Measurements from ENCODE around the gene CCDC197.

The CCDC197 gene

DNA sequence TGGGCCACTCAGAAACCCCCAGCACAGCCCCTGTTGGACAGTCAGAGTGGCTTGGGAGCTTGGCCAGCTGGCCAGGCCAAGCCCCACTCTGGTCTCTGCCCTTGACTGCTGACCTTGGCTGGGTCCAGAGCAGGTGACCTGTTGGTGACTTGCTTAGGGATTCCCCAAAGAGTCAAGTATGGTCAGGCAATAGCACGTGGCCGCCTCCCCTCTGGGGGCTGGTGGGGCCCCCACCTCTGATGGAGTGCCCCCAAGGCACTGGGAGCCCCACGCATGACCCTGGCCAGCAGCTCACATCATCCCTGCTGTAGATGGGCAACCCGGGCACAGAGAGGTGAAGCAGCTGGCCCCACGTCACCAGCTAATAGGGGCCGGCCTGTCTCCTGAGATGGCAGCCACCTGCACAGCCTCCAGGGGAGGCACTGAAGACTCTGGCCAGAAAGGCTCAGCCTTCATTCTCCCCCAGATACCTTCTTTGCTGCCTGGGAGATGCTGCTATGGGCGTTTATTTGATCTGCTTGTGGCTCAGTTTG, 1.8 kb downstream of the CCDC197 start:
- DNase-seq (ENCODE audit: low read depth in 4 of 4, low spot score in 1 of 4) = no peak

DNA sequence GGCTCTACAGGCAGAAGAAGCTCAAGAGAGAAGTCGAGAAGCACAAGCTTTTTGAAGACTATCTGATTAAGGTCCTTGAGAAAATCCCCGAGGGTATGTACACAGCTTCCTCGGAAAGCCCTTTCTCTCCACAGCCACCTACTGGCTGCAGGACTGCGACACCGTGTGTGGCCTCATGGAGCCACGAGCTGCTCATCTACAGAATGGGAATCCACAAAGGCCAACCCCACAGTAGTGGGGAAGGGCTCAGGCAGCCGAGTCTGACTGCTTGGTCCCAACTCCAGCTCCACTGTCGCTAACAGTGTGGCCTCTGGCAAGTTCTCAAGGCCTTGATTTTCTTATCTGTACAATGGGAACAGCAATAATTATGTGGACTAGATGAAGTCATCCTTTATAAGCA, 2.5 kb downstream of the CCDC197 start:
- no peak for DNase-seq (ENCODE audit: low read depth in 4 of 4, low spot score in 1 of 4)

DNA sequence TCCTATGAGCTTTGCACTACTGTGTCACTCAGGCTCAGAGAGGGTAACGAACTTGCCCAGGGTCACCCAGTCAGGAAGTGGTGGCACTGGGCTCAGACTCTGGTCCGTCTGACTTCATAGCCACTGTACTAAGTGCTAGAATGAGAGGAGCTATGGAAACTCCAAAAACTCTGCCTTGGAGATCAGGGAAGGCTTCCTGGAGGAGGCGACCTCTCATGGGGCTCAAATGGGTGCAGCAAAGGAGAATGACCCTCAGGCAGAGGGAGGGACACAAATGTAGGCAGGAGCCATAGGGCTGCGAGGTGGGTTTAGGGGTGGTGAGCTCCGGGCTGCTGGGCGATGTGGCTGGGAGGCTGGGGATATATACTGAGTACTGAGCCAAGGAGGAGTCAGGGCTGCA, 3.2 kb downstream of the CCDC197 start:
- no peak for DNase-seq (ENCODE audit: low read depth in 4 of 4, low spot score in 1 of 4)

DNA sequence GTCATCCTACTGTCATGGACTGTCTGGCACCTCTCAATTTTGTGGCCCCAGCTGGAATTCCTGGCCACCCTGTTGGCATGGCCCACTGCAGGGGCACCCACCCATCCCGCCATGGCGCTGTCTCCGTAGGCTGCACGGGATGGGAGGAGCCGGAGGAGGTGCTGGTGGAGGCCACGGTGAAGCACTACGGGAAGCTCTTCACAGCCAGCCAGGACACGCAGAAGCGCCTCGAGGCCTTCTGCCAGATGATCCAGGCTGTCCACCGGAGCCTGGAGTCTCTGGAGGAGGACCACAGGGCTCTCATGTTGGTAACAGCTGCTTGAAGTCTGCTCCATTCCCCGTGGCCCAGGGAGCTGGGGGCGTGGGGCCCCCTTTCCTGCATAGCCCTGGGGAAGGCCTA, 3.9 kb downstream of the CCDC197 start:
- DNase-seq (ENCODE audit: low read depth in 4 of 4, low spot score in 1 of 4) = no peak

DNA sequence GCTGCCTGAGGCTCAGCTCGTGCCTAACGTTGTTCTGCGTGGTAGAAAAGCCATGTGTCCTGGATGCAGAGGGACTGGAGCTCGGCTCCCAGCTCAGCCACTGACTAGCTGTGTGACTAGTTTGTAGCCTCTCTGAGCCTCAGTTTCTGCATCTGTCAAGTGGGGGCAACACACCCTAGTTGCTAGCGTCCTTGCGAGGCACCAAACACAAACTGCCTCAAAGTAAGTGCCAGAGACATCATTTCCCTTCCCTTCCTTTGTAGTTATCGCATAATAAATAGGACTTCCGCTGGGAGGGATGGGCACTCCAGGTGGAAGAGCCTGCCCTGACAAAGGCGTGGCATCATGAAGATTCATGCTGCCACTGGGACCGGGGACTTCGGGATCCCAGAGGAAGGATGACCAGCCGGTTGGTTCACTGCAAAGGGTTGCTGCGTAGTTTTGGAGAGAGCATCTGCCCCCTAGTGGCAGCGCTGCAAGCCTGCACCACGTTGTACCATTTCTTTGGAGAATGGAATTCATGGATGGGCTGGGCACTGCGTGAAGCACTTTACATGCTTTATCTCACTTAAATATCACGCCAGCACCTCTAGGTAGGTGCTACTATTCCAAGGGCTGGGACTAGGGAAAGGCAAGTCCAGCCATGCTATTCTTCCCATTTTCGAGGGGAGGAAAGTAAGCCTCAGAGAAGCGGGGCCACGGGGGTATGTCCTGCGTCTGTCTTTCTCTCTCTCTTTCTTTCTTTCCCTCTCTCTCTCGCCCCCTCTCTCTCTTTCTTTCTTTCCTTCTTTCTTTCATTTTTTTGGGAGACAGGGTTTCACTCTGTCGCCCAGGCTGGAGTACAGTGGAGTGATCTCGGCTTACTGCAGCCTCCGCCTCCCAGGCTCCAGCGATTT, 4.6 kb downstream of the CCDC197 start:
- DNase-seq (ENCODE audit: low read depth in 4 of 4, low spot score in 1 of 4) = peak; percentile 38 to 51 (median 42)

DNA sequence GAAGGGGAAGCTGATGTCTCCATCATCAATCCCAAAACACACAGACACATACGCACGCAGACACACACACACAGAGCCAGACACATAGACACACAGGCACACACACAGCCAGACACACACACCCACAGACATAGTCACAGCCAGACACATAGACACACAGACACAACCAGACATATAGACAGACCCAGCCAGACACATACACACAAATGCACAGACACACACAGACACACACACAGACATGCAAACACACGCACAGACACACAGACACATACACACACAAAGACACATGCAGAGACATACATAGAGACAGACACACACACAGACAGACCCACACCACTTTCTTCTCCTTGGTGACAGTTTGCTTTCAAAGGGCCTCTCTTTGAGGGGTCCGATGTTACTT, 6.3 kb downstream of the CCDC197 start:
- no peak for DNase-seq (ENCODE audit: low read depth in 4 of 4, low spot score in 1 of 4)

DNA sequence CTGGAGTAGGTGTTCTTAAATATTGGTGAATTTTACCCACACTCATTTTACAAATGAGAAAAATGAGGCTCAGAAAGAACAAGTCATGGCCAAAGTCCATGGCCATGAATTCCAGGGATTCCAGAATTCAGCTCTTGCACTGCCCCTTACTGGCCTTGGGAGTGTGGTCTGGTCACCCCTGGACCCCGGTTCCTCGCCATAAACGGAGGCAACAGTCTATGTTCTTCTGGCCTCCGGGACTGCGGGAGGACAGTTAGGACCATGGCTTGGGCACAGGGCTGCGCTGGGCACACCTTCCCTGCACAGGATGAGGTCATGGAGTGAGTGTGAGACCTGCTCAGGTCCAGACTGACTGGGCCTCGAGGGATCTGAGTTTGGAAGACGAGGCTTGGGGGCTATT, 6.9 kb downstream of the CCDC197 start:
- no peak for DNase-seq (ENCODE audit: low read depth in 4 of 4, low spot score in 1 of 4)

DNA sequence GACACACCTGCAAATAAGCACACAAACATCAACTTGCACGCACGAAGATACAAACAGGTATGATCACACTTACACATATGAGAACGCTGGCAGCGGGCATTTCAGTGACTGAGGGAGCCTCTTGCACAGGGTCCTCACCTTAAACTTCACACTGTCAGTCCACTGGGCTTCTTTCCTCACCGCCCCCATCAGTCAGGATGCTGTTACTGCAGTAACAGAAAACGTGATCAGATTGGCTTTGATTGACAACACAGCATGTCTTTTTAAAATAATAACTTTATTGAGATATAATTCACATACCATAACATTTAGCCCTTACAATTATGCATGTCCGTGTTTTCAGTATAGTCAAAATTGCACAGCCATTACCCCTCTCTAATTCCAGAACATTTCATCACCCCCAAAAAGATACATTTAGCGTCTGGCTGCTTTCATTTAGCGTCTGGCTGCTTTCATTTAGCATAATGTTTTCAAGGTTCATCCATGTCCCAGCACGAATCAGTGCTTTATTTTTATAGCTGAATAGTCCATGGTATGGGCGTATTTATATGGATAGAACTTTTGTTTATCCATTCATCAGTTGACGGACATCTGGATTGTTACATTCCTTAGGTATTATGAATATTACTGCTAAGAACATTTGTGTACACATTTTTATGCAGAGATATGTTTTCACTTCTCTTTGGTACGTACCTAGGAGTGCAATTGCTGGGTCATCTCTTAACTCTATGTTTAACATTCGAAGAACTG, 8.4 kb downstream of the CCDC197 start:
- DNase-seq (ENCODE audit: low read depth in 4 of 4, low spot score in 1 of 4) = no peak

DNA sequence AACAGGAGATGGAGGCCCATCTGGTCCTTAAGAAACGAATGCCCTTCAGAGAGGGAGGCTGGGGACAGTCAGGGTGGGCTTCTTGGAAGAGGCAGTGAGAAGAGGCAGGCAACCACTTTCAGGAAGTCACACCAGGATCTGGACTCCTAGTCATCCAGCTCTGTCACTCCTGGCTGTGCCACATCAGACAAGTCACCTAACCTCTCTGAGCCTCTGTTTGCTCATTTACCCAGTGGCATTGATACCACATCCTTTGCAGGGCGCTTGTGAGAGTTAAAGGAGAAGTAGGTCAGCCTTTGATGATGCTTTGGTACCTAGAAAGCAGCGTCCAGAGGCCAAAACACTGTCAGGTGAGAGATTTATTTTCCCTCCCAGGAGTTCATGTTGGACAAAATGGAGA, 11.1 kb downstream of the CCDC197 start:
- no peak for DNase-seq (ENCODE audit: low read depth in 4 of 4, low spot score in 1 of 4)

DNA sequence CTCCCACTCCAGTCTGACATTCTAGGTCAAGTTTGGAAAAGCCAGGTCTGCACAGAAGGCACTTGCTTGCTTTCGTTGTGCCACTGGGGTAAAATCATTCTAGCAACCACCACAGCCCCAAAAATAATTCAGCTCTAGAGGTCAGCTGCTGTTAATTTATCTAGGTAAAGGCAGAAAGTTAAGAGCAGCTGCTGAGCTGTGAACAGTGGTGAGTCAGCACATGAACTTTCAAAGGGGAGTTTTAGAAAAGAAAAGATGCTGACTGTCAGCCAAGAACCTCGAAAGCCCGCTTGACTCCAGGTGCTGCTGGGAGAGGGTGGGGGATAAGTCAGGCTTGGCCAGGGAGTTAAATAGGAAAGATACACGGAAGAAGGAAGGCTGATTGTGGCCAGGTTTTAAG, 12.7 kb downstream of the CCDC197 start:
- DNase-seq (ENCODE audit: low read depth in 4 of 4, low spot score in 1 of 4) = no peak

DNA sequence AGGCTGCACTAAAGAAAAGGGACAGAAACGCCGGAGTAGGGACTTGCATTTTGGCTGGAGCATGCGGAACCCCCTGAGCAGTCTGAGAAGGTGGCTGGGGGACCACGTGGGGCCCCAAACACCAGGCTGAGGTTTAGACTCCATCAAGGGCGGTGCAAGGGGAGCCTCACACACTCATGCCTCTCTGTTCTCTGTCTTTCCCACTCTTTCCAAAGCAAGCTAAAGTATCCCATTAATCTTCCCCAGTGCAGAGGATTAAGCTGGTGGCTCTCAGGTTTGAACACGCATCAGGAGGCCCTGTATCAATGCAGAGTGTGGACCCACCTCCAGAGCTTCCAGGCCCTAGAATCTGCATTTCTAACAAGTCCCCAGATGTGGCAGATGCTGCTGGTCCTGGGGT, 13.5 kb downstream of the CCDC197 start:
- no peak for DNase-seq (ENCODE audit: low read depth in 4 of 4, low spot score in 1 of 4)

DNA sequence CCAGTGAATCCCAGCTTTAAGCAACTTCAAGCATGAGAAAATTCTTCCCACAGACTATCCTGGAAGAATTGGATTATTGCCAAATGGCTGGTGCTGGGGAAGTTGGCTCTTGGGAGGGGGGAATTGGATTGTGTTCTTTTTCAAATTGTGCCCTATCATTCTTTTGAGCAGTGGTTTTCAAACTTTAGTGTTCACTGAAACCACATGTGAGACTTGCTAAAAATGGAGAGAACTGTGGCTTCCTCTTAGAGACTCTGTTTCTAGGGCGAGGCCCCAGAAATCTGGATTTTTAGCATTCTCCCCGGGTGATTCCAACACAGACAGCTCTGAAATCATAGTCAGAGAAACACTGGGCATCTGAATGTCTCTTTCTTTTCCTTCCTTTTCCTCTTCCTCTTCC, 14.7 kb downstream of the CCDC197 start:
- no peak for DNase-seq (ENCODE audit: low read depth in 4 of 4, low spot score in 1 of 4)

DNA sequence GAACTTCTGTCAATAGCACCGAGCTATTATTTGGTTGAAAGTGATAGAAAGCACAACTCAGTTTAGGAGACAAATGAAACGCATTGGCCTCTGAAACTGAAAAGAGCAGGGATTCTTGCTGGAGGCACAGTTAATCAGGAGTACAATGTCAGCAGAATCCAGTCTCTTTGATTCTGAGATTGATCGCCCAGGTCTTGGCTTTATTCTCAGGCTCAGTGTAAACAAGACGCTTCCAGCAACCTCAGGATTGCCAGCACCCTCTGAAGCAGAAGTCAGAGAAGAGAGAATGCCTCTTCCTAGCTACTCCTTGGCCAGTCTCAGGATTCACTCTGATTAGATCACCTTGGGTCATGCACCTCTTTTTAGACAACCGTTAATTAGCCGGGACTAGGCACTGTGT, 17.3 kb downstream of the CCDC197 start:
- DNase-seq (ENCODE audit: low read depth in 4 of 4, low spot score in 1 of 4) = no peak

DNA sequence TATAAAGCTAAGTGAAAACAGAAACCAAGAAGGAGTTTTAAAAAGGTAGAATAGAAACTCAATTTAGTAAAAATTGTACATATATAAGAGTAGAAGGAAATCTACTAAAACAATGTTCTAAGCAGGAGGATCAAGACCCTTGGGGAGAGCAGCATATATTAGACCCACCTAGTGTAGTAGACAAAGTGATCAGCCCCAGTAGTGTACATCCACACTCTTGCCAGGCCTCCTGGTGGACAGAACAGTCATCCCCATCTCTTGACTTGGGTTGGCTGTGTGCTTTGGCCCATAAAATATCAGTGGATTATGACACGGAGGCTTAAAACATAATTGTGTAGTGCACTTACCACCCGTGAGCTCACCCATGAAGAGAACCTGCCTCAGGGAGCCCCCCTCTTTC, 18.1 kb downstream of the CCDC197 start:
- no peak for DNase-seq (ENCODE audit: low read depth in 4 of 4, low spot score in 1 of 4)

DNA sequence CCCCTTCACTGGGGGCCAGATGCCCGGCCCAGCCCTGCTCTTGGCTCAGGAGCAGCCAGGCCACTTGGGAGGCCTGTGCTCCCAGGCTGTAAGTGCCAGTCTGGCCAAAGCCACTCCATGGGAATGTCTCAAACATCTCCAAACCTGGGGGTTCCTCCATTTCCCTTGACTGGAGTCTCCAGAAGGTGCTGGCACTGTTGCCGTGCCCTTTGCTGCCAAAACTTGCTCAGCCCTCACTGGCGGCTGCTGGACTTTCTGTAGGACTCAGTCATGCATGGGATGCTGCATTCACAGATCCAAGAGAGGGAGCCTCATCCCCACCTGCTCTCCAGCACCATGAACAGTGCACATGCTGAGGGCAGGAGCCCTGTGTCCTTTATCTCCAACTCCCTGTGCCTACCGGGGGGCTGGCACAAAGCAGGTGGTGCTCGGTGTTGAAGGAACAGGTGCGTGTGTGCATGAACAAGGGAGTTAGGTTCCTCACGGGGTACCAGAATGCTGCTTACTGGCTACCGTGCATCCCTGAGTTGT, 19.4 kb downstream of the CCDC197 start:
- no peak for DNase-seq (ENCODE audit: low read depth in 4 of 4, low spot score in 1 of 4)

DNA sequence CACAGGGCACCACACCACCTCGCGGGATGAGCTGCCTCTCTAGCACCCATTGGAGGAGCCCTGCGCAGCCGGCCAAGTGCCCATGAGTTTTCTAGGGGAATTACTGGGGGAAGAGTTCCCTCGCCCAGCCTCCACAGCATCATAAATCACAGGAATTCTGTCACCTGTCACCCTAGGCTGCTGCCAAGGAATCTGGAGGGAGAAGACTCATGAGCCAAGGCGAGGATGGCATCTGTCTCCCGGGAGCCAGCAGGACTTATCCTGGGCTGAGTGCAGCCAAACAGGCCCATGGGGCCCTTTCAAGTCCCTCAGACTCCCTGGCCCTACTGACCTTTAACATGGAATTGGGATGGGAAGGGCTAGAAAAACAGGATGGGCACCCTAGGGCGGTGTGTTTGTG, 21.2 kb downstream of the CCDC197 start:
- DNase-seq (ENCODE audit: low read depth in 4 of 4, low spot score in 1 of 4) = no peak

DNA sequence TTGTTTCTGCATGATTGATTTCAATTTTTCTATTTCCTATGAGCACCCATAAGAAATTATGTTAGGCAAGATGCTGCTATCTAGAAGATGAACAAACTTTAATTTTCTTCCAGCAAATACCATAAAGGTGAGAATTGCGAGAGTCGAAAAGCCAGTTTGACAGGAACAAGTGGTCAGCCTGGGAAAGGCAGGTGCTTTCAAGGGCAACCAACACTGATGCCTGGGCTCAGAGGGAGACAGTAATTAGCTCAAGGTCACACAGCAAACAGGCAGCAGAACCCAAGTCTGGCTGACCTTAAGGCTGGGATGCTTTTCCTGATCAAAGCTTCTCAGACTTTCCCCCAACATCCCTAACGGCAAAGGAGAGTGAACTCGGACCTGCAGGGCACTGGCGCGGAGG, 22.2 kb downstream of the CCDC197 start:
- no peak for DNase-seq (ENCODE audit: low read depth in 4 of 4, low spot score in 1 of 4)

DNA sequence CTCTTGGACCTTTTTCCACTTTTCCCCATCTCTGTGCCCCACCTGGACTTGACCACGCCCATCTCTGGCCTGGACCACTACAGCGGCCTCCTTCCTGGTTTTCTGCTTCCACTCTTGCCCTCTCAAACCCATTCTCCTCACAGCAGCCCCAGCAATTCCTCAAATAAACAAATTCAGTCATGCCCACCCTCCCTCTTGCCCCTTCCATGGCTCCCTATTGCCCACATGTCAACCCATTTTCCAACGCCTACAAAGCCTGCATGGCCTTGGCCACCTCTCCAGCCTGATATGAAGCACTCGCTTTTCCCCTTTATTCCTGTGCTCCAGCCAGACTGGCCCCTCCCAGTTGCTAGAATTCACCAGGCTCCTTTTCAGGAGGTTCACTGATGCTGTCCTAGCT, 23.2 kb downstream of the CCDC197 start:
- no peak for DNase-seq (ENCODE audit: low read depth in 4 of 4, low spot score in 1 of 4)

DNA sequence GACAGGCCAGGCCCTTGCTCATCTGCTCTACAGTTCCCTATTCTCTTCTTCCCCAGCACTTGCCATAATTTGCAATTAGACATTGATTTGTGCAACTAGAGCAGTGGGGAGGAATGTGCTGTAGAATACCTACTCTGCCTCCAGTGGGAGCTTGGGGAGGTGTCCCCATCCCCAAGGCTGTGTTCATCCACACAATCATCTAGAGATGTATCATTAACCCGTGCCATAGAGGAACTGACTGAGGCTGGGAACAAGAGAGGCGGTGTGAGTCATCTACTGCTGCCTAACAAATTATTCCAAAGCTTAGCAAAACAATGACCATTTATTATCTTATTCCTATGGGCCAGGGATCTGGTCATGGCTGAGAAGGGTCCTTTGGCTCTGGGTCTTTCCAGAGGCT, 23.9 kb downstream of the CCDC197 start:
- no peak for DNase-seq (ENCODE audit: low read depth in 4 of 4, low spot score in 1 of 4)

DNA sequence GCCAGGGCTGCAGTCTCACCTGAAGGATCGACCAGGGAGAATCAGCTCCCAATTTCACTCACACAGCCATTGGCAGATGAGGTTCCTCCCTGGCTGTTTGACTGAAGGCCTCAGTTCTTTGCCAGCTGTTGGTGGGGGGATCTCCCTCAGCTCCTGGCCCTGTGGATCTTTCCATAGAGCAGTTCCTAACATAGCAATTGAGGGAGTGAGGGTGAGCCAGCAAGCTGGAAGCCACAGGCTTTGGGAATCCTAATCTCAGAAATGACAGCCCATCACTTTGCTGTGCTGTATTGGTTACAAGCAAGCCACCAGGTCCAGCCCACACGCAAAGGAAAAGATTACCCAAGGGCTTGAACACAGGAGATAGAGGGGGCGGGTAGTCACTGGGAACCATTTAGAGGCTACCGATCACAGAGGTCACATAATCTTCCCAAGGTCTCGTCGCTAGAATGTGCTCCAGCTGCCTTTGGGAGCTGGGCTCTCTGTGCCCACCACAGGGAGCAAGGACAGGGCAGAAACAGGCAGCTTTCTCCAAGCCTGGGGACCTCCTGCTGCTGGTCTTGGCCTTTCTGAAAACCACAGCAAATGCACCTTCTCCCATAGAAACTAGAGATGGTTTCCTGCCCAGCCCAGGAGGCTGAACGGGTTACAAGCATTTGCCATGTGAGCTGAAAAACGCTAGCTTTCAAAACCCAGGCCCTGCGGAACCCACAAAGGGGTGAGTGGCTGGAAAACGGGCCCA, 24.5 kb downstream of the CCDC197 start:
- DNase-seq (ENCODE audit: low read depth in 4 of 4, low spot score in 1 of 4) = no peak
